Liver (tissue), 3 donors: ENCODE data around the gene PLCB4.

ENCODE experiments used
- RAD21 ChIP-seq, 2 donors: IDR thresholded peaks; 2 replicates each; pipeline ENCODE4 v1.6.1; 2016; ENCODE audit warnings: antibody characterized with exemption in 2 of 2, mild to moderate bottlenecking in 2 of 2
- SP1 ChIP-seq: IDR thresholded peaks from 2 replicates; pipeline ENCODE4 v1.6.1; 2018; ENCODE audit warnings: antibody characterized with exemption, mild to moderate bottlenecking
- TF ChIP-seq, protein P1 (sequence below): fragments of 150-350 bp; IDR thresholded peaks from 2 replicates; pipeline ENCODE4 v1.5.1; 2017; ENCODE audit warnings: improper control_type of control experiment, low read depth, low read length; ENCODE audit not compliant: missing input control
- TF ChIP-seq, protein P2 (sequence below): IDR thresholded peaks from 2 replicates; pipeline ENCODE4 v1.6.1; 2016; ENCODE audit warnings: antibody characterized with exemption
- donor health status: healthy.
- donor health status: healthy.

DNA sequence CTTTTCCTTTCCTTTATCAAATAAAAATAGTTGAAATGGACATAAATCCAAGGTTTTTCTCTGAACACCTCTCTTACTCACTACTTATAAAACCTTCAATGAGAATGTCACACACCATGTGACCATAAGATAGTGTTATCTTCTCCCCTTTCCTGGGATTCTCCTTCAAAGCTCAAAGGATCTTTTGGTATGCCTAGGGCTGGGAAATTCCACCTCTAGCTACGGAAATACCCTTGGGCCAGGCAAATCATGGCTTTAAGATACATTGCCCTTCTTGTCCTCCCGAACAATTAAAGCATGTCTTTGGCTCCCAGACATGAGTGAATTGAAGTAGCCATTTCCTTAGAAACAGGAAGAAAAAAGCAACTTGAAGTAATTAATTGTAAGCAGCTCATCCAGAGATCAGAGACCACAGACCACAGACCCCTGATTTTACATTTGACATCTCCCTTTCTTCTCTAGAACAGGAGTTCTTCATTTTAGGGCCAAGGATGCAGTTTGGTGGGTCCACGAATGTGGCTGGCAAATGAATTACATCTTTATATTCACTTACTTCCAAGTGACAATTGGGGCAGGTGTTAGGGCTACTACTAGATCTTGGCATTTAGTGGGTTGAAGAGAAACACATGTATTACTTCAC lies 4.1 kb downstream of the PLCB4 start:
- TF ChIP-seq, protein P1, sequence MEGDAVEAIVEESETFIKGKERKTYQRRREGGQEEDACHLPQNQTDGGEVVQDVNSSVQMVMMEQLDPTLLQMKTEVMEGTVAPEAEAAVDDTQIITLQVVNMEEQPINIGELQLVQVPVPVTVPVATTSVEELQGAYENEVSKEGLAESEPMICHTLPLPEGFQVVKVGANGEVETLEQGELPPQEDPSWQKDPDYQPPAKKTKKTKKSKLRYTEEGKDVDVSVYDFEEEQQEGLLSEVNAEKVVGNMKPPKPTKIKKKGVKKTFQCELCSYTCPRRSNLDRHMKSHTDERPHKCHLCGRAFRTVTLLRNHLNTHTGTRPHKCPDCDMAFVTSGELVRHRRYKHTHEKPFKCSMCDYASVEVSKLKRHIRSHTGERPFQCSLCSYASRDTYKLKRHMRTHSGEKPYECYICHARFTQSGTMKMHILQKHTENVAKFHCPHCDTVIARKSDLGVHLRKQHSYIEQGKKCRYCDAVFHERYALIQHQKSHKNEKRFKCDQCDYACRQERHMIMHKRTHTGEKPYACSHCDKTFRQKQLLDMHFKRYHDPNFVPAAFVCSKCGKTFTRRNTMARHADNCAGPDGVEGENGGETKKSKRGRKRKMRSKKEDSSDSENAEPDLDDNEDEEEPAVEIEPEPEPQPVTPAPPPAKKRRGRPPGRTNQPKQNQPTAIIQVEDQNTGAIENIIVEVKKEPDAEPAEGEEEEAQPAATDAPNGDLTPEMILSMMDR: no peak
- TF ChIP-seq, protein P2, sequence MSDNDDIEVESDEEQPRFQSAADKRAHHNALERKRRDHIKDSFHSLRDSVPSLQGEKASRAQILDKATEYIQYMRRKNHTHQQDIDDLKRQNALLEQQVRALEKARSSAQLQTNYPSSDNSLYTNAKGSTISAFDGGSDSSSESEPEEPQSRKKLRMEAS: no peak
- TF ChIP-seq RAD21 (IDR thresholded peaks at IDR 0.05) (no peak), SP1 (no peak)
